T-helper 1 cell (primary cell): ENCODE measurements around the gene PPM1L.

Experiments
- DNase-seq, 5 donors: peaks; one replicate each; pipeline ENCODE4 v3.0.0-alpha.2; 2012 to 2020

Gene PPM1L

GRCh38 chr3:160810362-160811236 lies 54.6 kb downstream of the PPM1L start:
- no peak for DNase-seq

GRCh38 chr3:160811237-160811548 lies 55.2 kb downstream of the PPM1L start:
- no peak for DNase-seq

DNA sequence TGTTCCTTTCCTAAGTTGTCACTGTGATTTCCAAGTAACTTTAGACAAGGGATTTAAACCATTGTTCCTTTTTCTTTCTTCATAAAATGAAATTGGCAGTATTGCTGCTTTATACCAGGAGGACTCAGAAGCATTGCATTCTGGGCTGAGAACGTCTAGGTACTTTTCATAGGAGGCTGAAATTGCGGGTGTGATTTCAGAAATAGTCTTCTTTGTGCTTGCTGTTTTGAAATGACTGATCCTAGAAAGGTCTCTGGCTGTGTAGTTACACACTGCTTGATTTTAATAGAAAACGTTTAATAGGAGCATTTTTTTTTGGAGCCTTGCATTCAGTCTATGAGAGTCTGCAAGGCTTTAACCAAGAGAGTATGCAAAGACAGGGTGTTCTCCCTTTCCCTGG lies 56.3 kb downstream of the PPM1L start:
- DNase-seq = no peak

DNA sequence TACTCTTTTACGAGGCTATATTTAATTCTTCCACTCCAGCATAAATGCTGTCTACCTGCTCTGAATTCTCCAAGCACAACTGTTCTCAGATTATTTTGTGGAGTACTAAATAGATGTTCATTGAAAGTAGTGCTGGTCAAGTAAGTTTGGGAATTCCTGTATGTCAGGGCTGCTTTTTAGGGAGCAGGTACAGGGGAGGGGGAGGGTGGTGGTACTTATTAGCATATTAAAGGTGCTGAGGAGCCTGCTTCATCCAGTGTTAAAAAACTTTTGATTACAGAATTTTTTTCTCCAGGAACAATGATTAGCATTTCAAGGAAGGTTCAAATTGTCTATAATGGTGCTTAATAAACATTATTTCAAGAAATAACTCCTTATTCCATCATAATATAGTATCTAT lies 59.2 kb downstream of the PPM1L start:
- DNase-seq = no peak

- DNase-seq = no peak
Observed at GRCh38 chr3:160820022-160820421, 64.0 kb downstream of the PPM1L start.

DNA sequence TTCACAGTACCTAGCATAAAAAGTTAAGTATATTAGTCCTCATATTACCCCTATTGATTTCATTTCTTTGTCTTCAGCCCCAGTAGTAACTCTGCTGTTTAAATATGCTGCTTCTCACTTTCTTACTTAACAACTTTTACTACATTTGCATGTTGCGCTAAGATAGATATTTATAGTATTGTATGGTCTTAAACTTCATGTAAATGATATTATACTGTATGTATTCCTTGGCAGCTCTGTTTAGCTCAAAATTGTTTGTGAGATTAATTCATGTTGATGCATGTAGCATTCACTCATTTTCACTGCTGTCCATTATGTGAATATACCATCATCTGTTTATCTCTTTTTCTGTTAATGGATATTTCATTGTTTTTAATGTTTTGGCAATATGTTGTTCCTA lies 64.4 kb downstream of the PPM1L start:
- DNase-seq = no peak

GRCh38 chr3:160822936-160823335 lies 66.9 kb downstream of the PPM1L start:
- DNase-seq = no peak

GRCh38 chr3:160825311-160825800 lies 69.3 kb downstream of the PPM1L start:
- DNase-seq = no peak

DNA sequence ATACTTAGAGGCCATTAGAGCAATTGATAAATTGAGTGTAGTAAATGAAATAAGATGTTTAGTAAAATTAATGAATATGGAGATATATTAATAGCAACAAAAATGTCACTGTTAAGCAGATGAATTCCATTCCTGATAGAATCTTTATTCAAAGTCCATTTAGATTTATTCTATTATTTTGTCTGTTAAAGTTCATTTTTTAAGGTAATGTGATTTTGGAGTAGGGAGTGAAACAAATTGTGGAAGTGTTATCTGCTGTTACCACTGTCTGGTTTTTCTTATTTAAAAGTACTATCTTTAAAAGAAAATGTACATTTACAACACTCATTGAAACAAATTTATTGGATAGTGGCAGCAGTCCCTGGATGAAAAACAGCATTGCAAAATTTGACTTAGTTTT lies 70.4 kb downstream of the PPM1L start:
- DNase-seq = no peak

GRCh38 chr3:160826991-160827390 lies 71.0 kb downstream of the PPM1L start:
- DNase-seq = no peak

DNA sequence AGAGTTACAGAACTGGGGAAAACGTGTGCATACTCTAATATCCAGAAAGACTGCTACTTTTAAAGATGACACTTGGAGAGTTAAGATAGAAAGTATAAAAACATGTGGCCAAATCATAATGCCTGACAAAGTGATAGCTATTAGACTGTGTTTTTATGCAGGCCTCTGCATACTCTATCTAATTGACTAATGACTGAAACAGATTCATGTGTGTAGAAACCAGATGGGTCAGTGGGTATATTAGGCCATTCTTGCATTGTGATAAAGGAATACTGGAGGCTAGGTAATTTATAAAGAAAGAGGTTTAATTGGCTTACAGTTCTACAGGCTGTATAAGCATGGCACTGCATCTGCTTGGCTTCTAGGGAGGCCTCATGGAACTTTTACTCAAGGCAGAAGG lies 71.5 kb downstream of the PPM1L start:
- no peak for DNase-seq

- DNase-seq = no peak
Observed at GRCh38 chr3:160828880-160829279, 72.8 kb downstream of the PPM1L start.

GRCh38 chr3:160829486-160830009 lies 73.5 kb downstream of the PPM1L start:
- DNase-seq = no peak

DNA sequence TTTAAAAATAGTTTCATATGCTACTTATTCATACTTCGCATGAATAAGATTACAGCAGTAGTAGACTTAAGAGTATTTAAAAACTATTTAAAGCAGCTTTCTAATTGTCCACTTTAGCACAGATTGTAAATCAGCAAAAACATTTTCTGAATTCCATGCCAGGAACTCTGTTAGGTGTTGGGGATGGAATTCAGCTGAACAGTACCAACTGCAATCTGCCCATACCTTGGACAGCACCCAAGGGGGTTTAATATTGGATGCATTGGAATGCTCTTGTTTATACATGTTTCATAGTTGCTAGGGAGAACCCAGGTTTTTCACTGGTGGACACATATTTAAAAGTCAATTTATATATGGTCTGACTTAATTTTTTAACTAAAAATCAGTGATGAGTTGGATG lies 74.8 kb downstream of the PPM1L start:
- no peak for DNase-seq

DNA sequence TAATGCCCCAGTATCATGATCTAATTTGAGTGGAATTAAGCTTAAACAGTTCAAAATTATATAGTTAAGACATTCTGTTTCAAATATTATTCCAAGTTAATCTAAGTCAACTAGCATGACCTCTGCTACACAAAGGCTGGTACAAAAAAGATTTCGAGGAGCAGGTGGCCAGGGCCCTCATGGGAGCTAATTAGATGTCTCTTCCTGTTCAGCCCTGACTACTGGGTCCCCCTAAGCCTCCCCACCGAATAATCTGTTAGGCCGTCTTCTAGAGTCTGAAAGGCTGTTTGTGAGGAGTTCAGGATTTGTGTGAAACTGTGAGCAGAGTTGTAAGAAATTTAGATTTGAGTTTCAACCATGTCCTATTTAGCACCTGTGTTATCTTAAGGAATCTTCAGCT lies 75.4 kb downstream of the PPM1L start:
- DNase-seq = no peak

- no peak for DNase-seq
Observed at GRCh38 chr3:160837394-160837980, 81.5 kb downstream of the PPM1L start.

DNA sequence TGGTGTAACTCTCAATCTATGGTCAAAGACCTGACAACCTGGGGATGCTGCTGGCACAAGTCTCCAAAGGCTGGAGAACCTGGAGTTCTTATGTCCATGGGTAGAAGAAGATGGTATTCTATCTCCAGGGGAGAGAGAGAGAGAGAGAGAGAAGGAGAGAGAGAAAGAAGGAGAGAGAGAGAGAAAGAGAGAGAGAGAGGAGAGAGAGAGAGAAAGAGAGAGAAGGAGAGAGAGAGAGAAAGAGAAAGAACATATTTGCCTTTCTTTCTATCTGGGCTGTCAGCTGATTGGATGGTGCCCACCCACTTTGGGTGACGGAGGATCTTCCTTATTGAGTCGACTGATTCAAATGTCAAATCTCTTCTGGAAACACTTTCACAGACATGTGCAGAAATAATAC lies 84.6 kb downstream of the PPM1L start:
- DNase-seq = no peak

GRCh38 chr3:160841455-160841854 lies 85.4 kb downstream of the PPM1L start:
- no peak for DNase-seq

DNA sequence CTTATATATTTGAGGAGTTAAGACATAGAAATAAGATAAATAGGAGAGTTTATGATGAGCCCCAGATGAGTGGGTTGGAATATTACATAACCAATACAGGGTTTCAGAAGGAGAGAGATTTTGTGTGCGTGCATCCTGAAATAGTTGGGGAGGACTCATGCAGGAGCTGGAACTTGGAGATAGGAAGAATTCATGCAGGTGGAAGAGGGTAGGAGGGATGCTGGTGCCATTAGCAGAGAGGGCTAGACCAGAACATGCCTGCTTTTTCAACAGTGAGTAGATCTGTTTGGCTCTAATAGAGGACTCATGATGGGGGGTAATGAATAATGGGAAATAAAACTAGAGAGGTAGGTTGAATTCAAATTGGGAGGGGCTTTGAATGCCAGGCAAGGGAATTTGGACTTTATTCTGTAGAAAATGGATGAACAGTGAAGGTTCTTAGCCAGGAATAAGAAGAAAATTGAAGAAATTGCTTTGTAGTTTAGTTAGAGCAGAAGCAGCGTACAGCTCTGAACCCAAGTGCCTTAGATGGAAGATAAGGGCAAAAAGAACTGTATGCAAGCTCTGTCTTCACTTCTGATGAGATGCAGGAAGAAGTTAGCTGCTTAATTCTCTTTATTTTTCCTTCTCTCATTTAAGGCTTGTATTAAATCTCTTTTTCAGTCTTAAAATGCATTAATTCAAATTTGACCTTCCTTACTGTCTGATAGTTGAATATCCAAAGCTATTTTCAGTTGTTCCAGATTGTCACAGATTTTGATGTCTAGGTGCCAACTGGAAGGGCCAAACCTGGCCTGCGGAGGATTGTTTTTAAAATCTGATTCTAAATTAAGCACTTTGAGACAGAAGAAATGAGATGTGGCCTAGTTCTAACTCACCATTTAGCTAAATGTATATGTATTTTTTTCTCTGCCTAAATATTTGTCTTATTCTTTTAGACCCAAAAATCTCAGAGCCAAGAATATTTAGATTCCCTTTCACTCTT lies 86.3 kb downstream of the PPM1L start:
- no peak for DNase-seq

DNA sequence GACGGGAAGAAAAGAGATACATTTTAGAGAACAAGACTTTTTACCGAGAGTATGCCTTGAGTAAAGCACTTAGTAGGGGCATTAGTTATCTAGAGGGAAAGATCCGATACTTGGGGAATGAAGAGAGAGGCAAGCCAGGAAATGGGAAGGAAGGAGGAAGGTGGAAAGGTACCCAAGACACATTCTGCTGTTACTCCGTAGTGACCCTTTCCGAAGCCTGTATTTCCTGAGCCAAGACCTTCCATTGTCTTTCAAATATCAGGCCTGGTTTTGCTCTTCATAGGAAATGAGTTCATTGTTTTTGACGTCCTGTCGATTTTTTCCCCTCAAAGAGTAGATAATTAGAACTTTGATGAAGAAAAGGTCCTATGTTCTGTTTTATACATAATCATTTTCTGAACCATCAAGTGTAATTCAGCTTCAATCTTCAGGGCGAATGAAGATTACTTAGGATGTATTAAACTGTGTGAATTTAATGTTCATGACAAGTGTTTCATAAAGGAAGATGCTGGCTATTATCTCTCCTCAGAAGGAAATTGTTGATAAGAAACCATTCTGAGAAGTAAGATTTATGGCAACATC lies 95.7 kb downstream of the PPM1L start:
- DNase-seq = no peak

DNA sequence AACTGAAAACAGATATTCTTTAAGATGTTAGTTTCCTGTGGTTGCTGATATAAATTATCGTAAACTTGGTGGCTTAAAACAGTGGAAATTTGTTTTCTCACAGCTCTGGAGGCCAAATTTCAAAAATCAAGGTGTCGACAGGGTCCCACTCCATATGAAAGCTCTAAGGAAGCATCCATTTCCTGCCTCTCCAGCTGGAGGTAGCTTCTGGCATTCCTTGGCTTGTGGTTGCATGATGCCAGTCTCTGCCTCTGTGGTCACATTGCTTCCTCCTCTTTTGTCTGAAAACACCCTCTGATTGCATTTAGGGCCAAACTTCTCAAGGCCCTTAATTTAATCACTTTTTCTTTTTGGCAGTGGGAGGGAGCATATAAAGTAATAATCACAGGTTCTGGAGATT lies 96.8 kb downstream of the PPM1L start:
- DNase-seq = no peak

GRCh38 chr3:160856450-160856849 lies 100.4 kb downstream of the PPM1L start:
- no peak for DNase-seq
